Renal pelvis (tissue), 4 donors: Measurements from ENCODE around the gene CIB2. TPM values are rescaled to one million over a fixed set of nuclear protein-coding genes. Genes with fewer than 3 reads are reported as not detected.
"Not testable (repeated sequence)": the region's sequence is repeated elsewhere in the genome, so short reads cannot be mapped to it uniquely, and the experiment has no call there.

Experiments
- DNase-seq: peaks from one replicate; pipeline ENCODE4 v3.0.0-alpha.2; 2013
- polyA plus RNA-seq, 3 donors: library from polyadenylated mRNA; unstranded; fragments of 120-200 nt; gene quantifications; one replicate each; pipeline ENCODE4 v1.2.1, GENCODE V29; 2013; ENCODE audit not compliant: insufficient read length in 3 of 3

Gene CIB2
- polyA plus RNA-seq, 3 donors, result 32.3 to 41.1 (median 40.1) TPM

DNA sequence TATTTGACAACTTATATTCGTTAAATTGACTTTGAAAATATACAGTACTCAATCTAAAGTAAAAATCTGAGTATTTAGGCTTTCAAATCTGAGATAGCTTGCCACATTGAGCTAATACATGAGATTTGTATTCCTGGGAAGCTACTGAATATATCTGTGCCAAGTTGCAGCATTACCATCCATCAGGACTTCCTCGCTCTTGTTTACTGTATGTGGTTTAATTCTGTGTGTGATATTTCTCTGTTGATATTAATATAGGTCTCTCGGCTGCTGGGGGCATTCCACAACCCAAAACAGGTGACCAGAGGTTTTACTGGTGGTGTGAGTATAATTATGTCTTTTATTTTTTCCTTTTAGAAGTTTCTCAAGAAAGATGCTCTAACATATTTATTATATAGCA is 23.7 kb upstream of the CIB2 start:
- DNase-seq, result no peak

DNA sequence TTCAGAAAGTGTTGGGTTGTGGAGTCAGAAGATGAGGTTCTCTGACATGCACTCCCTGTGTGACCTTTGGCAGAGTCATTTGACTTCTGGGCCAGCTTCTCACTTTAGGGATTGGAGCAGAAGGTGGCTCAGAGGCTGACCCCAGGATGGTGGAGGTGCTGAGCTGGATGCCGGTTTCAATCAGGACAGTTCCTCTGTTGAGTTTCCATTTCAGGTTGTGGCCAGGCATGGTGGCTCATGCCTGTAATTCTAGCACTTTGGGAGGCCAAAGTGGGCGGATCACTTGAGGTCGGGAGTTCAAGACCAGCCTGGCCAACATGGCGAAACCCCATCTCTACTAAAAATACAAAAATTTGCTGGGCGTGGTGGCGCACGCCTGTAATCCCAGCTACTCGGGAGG is 19.8 kb upstream of the CIB2 start:
- not testable (repeated sequence) for DNase-seq

DNA sequence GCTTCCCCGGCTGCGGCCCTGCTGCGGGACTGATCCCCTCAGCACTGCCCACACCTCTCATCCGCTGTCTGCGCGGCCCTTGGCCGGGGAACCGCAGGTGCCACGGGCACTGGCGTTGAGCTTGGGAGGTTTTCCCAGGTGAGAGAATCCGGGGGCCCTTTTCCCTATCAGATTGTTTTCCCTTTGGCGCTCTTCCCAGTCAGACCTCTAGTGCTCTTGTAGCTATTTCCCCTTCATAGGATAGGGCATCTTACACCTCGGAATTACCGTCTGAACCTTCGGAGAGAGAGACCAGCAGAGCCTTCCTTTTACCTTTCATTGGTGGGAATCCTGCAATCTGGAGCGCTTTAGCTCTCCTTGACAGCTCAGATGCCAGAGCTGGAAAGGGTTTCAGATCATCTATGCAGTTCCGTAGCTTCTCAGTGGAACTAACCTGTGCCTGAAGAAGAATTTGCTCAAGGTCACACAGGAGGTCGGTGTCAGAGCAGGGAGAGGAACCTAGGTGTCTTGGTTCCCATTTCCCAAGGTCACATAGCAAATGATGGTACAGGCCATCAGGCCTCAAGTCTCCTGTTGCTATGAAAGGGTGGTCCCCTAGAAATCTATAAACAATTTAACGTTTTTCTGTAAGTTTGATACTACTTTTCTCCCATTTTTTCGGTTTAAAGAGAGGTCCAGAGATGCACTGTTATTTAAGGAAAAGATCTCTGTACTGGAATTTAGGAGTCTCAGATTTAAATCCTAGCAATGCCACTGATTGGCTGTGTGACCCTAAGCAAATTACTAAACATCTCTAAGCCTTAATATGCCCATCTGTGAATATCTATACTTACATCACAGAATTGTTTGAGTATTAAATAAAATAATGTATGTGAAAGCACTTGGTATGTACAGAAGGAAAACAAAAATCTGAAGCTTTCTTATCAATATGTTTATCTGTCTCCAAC is 18.8 kb upstream of the CIB2 start:
- DNase-seq, result peak; percentile 20

- peak; percentile 97 for DNase-seq
Measured at GRCh38 chr15:78149068-78149804, 18.0 kb upstream of the CIB2 start, which contains the start of gene IDH3A. Gene IDH3A (plus strand): TSS chr15:78149362. CDS start chr15:78149404, 42 bp downstream.

- no peak for DNase-seq
Measured at GRCh38 chr15:78148392-78149067, 17.3 kb upstream of the CIB2 start.

DNA sequence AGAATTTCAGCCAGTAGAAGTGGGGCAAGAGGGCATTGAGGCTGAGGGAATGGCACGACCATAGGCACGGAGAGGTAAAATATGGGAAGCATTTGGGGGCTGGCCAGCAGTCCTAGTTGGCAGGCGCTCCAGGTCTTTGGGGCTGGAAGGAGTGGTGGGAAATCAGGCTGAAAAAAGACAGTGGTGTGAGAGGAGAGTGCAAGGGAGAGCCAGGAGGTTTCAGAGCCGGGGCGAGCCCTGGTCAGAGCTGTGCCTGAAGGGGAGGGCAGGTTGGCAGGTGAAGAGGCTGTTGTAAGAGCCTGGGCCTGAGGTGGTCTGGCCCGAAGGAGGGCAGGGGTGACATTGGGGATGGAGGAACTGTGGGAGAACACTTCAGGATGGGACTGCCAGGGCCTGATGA is 16.3 kb upstream of the CIB2 start:
- no peak for DNase-seq

DNA sequence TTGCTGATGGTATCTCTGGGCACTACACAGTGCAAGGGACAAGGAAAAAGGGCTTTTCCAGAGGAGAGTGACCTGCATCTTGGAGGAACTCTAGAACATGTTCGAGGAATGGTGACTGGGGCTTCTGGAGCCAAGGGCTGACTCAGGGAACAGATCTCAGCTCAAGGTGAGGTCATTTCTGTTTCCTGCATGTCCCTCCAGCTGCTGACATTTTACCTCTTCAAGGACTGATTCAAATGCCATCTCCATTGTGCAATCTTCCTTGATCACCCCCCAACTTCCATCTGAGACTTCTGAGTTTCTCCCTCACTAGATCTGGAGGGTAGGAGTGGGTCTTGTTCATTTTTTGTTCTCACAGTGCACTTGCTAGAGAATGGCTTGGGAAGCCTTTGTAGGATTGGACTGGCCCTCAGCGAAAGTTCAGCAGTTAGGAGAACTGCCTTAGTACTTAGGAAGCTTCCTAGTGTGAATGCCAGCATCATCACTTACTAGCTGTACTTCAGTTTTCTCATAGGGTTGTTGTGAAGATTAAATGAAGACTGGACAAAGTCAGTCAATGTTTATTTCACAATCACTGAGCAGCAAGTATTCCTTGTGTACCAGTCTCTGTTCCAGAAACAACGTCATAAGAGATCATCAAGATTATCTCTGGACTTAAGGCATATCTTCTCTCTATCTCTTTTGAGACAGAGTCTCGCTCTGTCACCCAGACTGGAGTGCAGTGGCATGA is 15.3 kb upstream of the CIB2 start:
- DNase-seq, result no peak

GRCh38 chr15:78142332-78142731 is 11.1 kb upstream of the CIB2 start:
- no peak for DNase-seq

DNA sequence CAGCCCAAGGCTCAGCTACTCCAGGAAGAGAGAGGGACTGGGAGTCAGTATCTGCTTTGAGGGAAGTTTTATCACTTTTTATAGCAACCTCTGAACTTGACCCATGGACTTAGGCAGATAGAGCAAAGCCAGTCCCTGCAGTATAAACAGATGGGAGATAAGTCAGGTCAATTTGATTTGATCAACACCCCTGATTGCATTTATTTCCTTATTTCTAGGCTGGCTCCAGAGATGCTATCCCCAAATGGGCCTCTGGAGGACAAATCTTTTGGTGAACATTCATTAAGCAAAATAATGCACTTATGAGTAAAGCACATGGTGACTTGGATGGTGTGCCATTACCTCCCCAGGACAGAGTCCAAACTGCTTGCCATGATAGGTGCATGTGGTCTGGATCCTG is 9.0 kb upstream of the CIB2 start:
- no peak for DNase-seq

DNA sequence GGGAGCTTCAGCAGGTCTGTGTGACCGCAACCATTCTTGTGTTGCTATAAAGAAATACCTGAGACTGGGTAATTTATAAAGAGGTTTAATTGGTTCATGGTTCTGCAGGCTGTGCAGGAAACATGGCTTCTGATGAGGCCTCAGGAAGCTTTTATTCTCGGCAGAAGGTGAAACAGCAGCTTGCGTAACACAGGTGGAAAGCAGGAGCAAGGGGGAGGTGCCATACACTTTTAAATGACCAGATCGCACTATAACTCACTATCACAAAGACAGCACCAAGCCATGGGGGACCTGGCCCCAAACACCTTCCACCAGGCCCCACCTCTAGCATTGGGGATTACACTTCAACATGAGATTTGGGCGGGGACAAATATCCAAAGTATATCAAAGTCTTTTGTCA is 8.3 kb upstream of the CIB2 start:
- no peak for DNase-seq

DNA sequence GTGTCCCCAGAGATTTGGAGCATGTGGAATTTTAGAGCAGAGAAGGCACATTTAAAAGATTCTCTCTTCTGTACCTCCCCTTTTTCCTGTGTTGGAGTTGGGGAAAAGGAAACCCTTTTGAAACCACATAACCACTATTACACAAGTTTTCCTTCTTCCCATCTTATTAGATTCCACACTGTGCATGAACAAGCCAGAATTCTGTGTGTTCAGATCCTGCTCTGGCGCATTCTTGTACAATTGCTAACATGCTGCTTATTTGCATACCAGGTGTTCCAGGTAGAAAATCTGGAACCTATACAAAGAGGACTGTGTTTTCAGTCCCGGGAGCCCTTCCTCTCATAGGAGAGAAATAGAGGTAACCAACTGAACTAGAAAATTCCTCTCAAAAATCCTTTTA is 2.6 kb upstream of the CIB2 start:
- DNase-seq, result peak; percentile 14

DNA sequence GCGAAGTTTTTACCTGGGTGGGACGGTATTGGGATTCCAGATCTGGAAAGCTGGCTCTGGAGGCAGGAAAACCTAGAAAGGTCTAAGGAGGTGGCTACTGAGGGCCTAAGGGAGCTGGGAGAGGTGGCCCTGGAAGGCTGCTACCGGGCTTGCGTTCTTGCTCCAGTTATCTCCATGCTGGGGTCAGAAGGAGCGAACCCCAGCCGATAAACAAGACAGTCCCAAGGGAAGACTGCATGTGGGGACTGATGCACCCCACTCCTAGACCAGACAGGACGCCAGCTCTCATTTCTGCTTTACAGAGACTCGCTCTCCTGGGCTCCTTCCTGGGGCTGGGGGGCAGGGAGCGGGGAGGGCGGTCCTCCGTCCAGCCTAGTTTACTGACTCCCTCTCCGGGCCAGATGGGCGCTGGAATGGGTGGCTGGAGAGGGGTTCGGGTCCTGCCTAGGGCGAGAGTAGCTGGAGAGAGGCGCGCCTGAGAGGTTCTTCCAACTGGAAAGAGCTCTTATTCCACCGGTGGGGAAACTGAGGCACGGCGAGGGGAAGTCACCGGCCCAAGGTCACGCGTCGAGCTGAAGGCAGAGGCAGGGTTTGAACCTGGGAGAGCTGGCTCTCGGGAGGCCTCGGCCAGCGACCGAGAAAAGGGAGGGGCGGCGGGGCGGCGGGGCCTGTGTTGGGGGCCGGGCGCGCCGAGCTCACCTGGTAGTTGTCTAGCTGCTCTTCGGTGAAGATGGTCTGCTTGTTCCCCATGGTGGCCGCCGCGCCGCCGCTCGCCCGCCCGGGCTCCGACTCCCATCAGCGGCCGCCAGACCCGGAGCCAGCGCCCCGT is 565 bp downstream of the CIB2 start:
- DNase-seq, result no peak

- DNase-seq, result no peak
Measured at GRCh38 chr15:78129751-78130287, 1.4 kb downstream of the CIB2 start.

DNA sequence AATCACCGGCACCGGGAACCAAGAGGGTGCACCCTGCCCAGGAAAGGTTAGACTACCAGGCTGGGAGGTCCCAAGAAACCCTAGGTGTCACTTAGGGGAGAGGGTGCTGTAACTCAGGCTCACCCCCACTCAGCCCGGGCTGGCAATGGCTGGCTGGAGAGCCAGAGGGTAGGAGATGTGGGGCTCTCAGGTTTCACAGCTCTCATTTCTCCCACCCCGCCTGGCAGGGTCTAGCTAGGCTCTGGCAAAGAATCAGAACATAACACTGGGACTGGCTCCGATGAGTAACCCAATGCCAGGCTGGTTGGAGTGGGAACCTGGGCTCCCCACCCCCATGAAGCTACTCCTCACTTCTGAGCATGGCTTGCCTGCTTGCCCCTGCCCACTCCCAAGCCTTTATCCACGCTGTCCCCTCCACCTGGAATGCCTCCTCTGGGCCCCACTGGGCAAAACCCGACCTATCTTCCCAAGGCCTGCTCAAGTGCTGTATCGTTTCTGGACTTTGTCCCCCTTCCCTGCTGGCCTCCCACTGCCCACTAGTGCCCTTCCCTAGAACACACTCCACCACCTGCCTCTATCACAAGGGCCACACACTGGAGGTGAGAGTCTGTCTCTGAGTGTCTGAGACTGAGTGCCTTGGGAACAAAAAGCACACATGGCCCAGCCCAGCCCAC is 2.0 kb downstream of the CIB2 start:
- DNase-seq, result peak; percentile 26

GRCh38 chr15:78127882-78128281 is 3.4 kb downstream of the CIB2 start:
- no peak for DNase-seq

GRCh38 chr15:78125267-78125666 is 6.0 kb downstream of the CIB2 start:
- no peak for DNase-seq

DNA sequence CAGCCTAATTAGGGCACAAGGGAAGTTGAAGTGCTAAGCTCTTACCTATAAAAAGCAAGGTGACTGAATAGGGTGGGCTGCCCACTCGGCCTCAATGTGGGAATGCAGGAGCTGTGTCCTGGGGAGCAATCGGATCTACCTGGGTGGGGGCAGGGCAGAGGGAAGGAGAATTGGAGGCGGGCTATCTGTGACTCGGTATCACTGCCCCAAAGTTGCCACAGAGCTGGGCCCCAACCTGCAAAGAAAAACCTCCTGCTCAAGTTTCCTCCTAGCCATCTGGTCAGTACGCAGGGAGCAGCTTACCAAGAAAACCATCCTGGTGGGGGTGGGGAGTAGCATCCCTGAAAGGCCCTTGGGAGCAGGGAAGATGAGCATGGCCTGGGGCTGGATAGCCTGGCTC is 10.7 kb downstream of the CIB2 start:
- DNase-seq, result no peak

DNA sequence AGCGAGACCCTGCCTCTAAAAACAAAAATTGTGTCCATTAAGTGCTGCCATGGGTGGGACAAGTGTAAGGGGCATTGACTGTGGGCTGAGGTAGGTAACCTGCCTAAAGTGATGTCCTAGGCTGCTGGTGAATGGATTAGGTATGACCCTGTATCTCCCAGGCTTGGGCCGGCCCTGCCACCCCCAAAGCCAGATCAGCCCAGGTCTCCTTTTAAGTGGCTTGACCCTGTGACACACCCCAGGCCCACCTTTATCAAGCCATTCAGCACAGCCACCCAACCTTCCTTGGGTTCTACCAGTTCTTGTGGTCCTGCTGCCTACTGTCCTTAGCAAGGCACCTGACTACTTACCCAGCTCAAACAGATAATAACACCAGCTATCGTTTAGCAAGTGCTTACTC is 18.7 kb downstream of the CIB2 start:
- DNase-seq, result no peak

DNA sequence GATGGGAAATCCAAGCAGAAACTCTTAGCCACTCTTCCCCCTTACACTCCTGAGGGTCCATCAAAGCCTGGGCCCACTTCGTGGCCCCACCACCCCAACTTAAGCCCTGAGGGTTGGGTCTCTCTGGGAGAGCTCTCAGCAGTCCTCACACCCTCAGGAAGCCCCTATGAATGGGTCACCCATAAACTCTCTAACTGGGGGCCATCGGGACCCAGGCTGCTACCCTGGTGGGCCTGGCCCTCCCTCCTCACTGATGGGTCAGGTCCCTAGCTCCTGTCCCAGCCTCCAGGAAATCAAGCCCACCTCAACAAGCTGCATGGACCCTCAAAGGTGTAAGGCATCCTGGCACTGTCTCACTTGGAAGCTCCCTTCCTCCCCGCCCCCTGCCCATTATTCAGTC is 19.5 kb downstream of the CIB2 start:
- DNase-seq, result no peak

GRCh38 chr15:78110916-78111475 is 20.2 kb downstream of the CIB2 start:
- no peak for DNase-seq
